A673 (cell line): ENCODE results near the gene FAM174C. TPM values are rescaled to one million over a fixed set of nuclear protein-coding genes. Genes with fewer than 3 reads are reported as not detected.

Source experiments
- BruUV-seq: library from RNA; stranded (reverse); fragments of 400-500 nt; replicated peaks from 2 replicates; lab custom pipeline; 2021; lab: Mats Ljungman, UMichigan
- CTCF ChIA-PET: fragments of 300-600 bp; sonication (Branson Sonifier 250); formaldehyde crosslinking; loops from one replicate; lab custom pipeline; 2022; ENCODE audit warnings: antibody characterized with exemption; lab: Charles Lee
- POLR2A ChIA-PET: fragments of 300-600 bp; sonication (Branson Sonifier 250); formaldehyde crosslinking; loops from one replicate; lab custom pipeline; 2022; ENCODE audit warnings: antibody characterized with exemption; ENCODE audit not compliant: low non-redundant PET; lab: Charles Lee
- DNase-seq: peaks from one replicate; pipeline ENCODE4 v3.0.0-alpha.2; 2015; ENCODE audit warnings: low spot score
- H3K27ac ChIP-seq: fragments of 200-600 bp; sonication (generic); 2 replicates; pipeline ENCODE4 v1.5.1; 2016; ENCODE audit warnings: mixed run types, low read depth, mild to moderate bottlenecking, mixed read lengths, antibody characterized with exemption, low read length; ENCODE audit not compliant: poor library complexity, severe bottlenecking
- H3K27me3 ChIP-seq: fragments of 200-600 bp; sonication (generic); replicated peaks from 2 replicates; pipeline ENCODE4 v1.6.1; 2017; ENCODE audit warnings: mixed run types, low read depth, mild to moderate bottlenecking, mixed read lengths, antibody characterized with exemption, low read length; ENCODE audit not compliant: insufficient read depth, poor library complexity
- H3K36me3 ChIP-seq: fragments of 200-600 bp; sonication (generic); 2 replicates; pipeline ENCODE4 v1.6.1; 2016; ENCODE audit warnings: mixed run types, mild to moderate bottlenecking, mixed read lengths, antibody characterized with exemption, low read length; ENCODE audit not compliant: insufficient read depth, poor library complexity, severe bottlenecking
- H3K4me1 ChIP-seq: fragments of 200-600 bp; sonication (generic); 2 replicates; pipeline ENCODE4 v1.6.1; 2017; ENCODE audit warnings: mixed run types, mild to moderate bottlenecking, mixed read lengths, antibody characterized with exemption, low read length; ENCODE audit not compliant: insufficient read depth, poor library complexity, severe bottlenecking
- H3K4me3 ChIP-seq: fragments of 200-600 bp; sonication (generic); 2 replicates; pipeline ENCODE4 v1.5.1; 2016; ENCODE audit warnings: low read depth, mixed run types, mild to moderate bottlenecking, mixed read lengths, low read length; ENCODE audit not compliant: poor library complexity, severe bottlenecking
- H3K9me3 ChIP-seq: fragments of 200-600 bp; sonication (generic); 2 replicates; pipeline ENCODE4 v1.6.1; 2016; ENCODE audit warnings: mixed run types, low read depth, mild to moderate bottlenecking, mixed read lengths, antibody characterized with exemption, low read length; ENCODE audit not compliant: poor library complexity, severe bottlenecking
- EZH2 ChIP-seq: fragments of 200-600 bp; sonication (generic); IDR thresholded peaks from 2 replicates; pipeline ENCODE4 v1.6.1; 2017; ENCODE audit warnings: borderline replicate concordance, low read depth, mild to moderate bottlenecking, mixed read lengths, antibody characterized with exemption, low read length; ENCODE audit not compliant: poor library complexity, severe bottlenecking
- intact Hi-C: fragments of 100-400 bp; cut with micrococcal nuclease; formaldehyde crosslinking; loops from one replicate; pipeline ENCODE4 v1.10.0; 2022; ENCODE audit not compliant: unreplicated experiment
- total RNA-seq: library from RNA; stranded (reverse); gene quantifications from 2 replicates; pipeline ENCODE4 v1.2.3, GENCODE V29; 2021
- TF ChIP-seq, protein P1 (sequence below): fragments of 300-800, 200-600 bp; sonication (generic); conservative IDR thresholded peaks from 2 replicates; pipeline ENCODE4 v1.5.1; 2017; ENCODE audit warnings: low read depth, mild to moderate bottlenecking, antibody characterized with exemption, low read length, moderate library complexity, mixed read lengths

Gene FAM174C
- total RNA-seq, 1 experiment from 2014 or later, result 88.6 TPM

DNA sequence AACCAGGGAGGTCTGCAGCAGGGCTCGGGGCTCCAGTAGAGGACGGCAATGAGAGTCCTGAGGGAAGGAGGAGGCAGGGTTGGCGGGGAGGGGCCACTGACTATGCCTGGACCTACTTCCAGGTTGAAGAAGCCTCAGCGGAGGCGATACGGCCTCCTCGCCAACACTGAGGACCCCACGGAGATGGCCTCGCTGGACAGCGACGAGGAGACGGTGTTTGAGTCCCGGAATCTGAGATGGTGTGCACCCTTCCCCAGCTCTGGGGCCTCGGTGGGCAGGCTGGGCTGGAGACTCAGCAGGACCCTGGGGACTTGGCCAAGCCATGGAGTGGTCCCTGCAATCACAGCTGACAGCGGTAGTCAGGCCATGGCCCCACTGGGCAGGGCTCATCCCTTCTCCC lies 1.7 kb downstream of the FAM174C start:
- no TSS peak for BruUV-seq
- H3K36me3 ChIP-seq, result peaks cover 36% of the 10 kb centered on the region
- no peak for DNase-seq
- H3K9me3 ChIP-seq, result no peaks in the 10 kb centered on the region
- peak overlapping the region; percentile 69 for H3K4me3 ChIP-seq
- no peaks in the 10 kb centered on the region for H3K27me3 ChIP-seq
- POLR2A ChIA-PET, result no interaction called here
- peak overlapping the region; percentile 99 for H3K27ac ChIP-seq
- intact Hi-C loops, result loop anchor here (10.0 kb wide), 2 partner anchors 168 to 318 kb away; partner anchors contain the start of gene MBD3
- CTCF ChIA-PET, result no interaction called here
- TF ChIP-seq, protein P1, sequence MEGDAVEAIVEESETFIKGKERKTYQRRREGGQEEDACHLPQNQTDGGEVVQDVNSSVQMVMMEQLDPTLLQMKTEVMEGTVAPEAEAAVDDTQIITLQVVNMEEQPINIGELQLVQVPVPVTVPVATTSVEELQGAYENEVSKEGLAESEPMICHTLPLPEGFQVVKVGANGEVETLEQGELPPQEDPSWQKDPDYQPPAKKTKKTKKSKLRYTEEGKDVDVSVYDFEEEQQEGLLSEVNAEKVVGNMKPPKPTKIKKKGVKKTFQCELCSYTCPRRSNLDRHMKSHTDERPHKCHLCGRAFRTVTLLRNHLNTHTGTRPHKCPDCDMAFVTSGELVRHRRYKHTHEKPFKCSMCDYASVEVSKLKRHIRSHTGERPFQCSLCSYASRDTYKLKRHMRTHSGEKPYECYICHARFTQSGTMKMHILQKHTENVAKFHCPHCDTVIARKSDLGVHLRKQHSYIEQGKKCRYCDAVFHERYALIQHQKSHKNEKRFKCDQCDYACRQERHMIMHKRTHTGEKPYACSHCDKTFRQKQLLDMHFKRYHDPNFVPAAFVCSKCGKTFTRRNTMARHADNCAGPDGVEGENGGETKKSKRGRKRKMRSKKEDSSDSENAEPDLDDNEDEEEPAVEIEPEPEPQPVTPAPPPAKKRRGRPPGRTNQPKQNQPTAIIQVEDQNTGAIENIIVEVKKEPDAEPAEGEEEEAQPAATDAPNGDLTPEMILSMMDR, result no peak
- TF ChIP-seq EZH2, result no peak
- peaks cover 34% of the 10 kb centered on the region for H3K4me1 ChIP-seq

DNA sequence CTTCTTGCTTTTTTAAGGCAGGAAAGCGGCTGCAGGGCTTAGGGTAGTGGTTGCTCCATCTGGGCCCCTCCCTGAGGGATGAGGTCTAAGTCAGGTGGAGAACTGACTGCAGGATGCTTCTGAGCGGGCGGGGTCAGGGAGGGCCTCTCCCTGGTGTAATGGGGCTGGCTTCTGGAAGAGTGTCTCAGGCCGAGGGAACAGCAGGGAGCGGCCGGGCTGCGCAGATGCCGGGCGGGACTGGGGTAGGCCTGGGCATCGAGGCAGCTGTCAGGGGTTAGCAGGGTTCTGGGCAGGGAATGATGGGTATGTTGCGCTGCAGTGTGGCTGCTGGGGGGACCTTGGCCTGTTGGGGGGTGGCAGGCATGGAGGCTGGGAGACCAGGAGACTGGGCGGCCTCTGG lies 2.7 kb downstream of the FAM174C start:
- DNase-seq, result no peak
- no peaks in the 10 kb centered on the region for H3K9me3 ChIP-seq
- TF ChIP-seq, protein P1, result no peak
- no peak for TF ChIP-seq EZH2
- intact Hi-C loops, result loop anchor here (10.0 kb wide), 2 partner anchors 167 to 317 kb away; partner anchors contain the start of gene MBD3
- H3K27ac ChIP-seq, result no peak overlapping the region
- H3K27me3 ChIP-seq, result no peaks in the 10 kb centered on the region
- peaks cover 26% of the 10 kb centered on the region for H3K36me3 ChIP-seq
- ChIA-PET CTCF (interaction anchor here (2.0 kb wide), 1 partner anchor 105 kb away, joined by 6 read pairs; no protein-coding TSS in a partner anchor), POLR2A (no interaction called here)
- H3K4me1 ChIP-seq, result peaks cover 24% of the 10 kb centered on the region
- no TSS peak for BruUV-seq
- H3K4me3 ChIP-seq, result no peak overlapping the region

GRCh38 chr19:1278713-1279660 lies 3.7 kb downstream of the FAM174C start:
- CTCF ChIA-PET, result interaction anchor here (0.6 to 2.0 kb wide), 7 partner anchors 13 to 104 kb away, joined by 3 to 10 read pairs (median 6); no protein-coding TSS in a partner anchor

More at GRCh38 chr19:1278713-1279660, 3.7 kb downstream of the FAM174C start:
- H3K27ac ChIP-seq, result no peak overlapping the region
- POLR2A ChIA-PET, result interaction anchor here (0.6 kb wide), 1 partner anchor 212 kb away, joined by 3 read pairs; no protein-coding TSS in a partner anchor
- H3K4me1 ChIP-seq, result peaks cover 16% of the 10 kb centered on the region
- no peaks in the 10 kb centered on the region for H3K27me3 ChIP-seq
- DNase-seq, result no peak
- H3K4me3 ChIP-seq, result no peak overlapping the region
- H3K36me3 ChIP-seq, result peaks cover 17% of the 10 kb centered on the region
- intact Hi-C loops, result loop anchor here (1.0 to 10.0 kb wide), 3 partner anchors 93 to 316 kb away; partner anchors contain the start of gene MBD3
- TF ChIP-seq, protein P1, result no peak
- TF ChIP-seq EZH2, result no peak
- no TSS peak for BruUV-seq
- H3K9me3 ChIP-seq, result no peaks in the 10 kb centered on the region
